Uterus (tissue), 2 donors: ENCODE measurements around the gene PGAM5.

Experiments
- POLR2A ChIP-seq, 2 donors: fragments of 450-650 bp; IDR thresholded peaks; one replicate each; pipeline ENCODE4 v1.6.1; 2016; ENCODE audit warnings: antibody characterized with exemption in 2 of 2, mild to moderate bottlenecking in 1 of 2, moderate library complexity in 1 of 2
- TF ChIP-seq, protein P1 (sequence below), 4 experiments: fragments of 200-600 bp in 2 of 4; fragments of 450-650 bp in 2 of 4; sonication (generic) in 2 of 4; IDR thresholded peaks; one replicate each; pipeline ENCODE4 v1.5.1; 2016 to 2019; ENCODE audit warnings: antibody characterized with exemption in 4 of 4, mild to moderate bottlenecking in 2 of 4, moderate library complexity in 1 of 4

- no peak for TF ChIP-seq POLR2A (IDR thresholded peaks at IDR 0.05)
- TF ChIP-seq, protein P1, sequence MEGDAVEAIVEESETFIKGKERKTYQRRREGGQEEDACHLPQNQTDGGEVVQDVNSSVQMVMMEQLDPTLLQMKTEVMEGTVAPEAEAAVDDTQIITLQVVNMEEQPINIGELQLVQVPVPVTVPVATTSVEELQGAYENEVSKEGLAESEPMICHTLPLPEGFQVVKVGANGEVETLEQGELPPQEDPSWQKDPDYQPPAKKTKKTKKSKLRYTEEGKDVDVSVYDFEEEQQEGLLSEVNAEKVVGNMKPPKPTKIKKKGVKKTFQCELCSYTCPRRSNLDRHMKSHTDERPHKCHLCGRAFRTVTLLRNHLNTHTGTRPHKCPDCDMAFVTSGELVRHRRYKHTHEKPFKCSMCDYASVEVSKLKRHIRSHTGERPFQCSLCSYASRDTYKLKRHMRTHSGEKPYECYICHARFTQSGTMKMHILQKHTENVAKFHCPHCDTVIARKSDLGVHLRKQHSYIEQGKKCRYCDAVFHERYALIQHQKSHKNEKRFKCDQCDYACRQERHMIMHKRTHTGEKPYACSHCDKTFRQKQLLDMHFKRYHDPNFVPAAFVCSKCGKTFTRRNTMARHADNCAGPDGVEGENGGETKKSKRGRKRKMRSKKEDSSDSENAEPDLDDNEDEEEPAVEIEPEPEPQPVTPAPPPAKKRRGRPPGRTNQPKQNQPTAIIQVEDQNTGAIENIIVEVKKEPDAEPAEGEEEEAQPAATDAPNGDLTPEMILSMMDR (IDR thresholded peaks at IDR 0.05): no peak
Measured at GRCh38 chr12:132713123-132713522, 2.5 kb downstream of the PGAM5 start.
